Progenitor cell of endocrine pancreas (in vitro differentiated cells): ENCODE data around the gene CCHCR1. TPM values are rescaled to one million over a fixed set of nuclear protein-coding genes. Genes with fewer than 3 reads are reported as not detected.
"Not testable (repeated sequence)": the region's sequence is repeated elsewhere in the genome, so short reads cannot be mapped to it uniquely, and the experiment has no call there.

Source experiments
- DNase-seq: peaks from one replicate; pipeline ENCODE4 v3.0.0; 2021; ENCODE audit warnings: low spot score; ENCODE audit not compliant: unreplicated experiment
- H3K27ac Mint-ChIP-seq: 2 replicates; pipeline ENCODE4 v1.8.0; 2021; ENCODE audit warnings: mild to moderate bottlenecking, moderate library complexity, mixed read lengths
- H3K27me3 Mint-ChIP-seq: 2 replicates; pipeline ENCODE4 v1.8.0; 2021; ENCODE audit warnings: mixed read lengths
- H3K36me3 Mint-ChIP-seq: 2 replicates; pipeline ENCODE4 v1.8.0; 2022; ENCODE audit warnings: mixed read lengths; ENCODE audit not compliant: insufficient read depth
- H3K4me1 Mint-ChIP-seq: 2 replicates; pipeline ENCODE4 v1.8.0; 2021; ENCODE audit warnings: low read depth, mixed read lengths
- H3K4me3 Mint-ChIP-seq: 2 replicates; pipeline ENCODE4 v1.8.0; 2021; ENCODE audit warnings: low read depth, mild to moderate bottlenecking, moderate library complexity, mixed read lengths
- H3K9me3 Mint-ChIP-seq: 2 replicates; pipeline ENCODE4 v1.8.0; 2021; ENCODE audit warnings: low read depth, mixed read lengths
- CTCF ChIP-seq: fragments of 200-600 bp; sonication (generic); IDR thresholded peaks from one replicate; pipeline ENCODE4 v1.5.0; 2021; ENCODE audit warnings: antibody characterized with exemption, mild to moderate bottlenecking; ENCODE audit not compliant: unreplicated experiment
- total RNA-seq: library from RNA; stranded (reverse); gene quantifications from 2 replicates; pipeline ENCODE4 v1.2.1, GENCODE V29; 2021

The CCHCR1 gene
- total RNA-seq, 1 donor from 2014 or later: 47.2 TPM

GRCh38 chr6:31183287-31183686 lies 25.7 kb upstream of the CCHCR1 start:
- H3K4me3 Mint-ChIP-seq, H3K27ac Mint-ChIP-seq, DNase-seq, H3K36me3 Mint-ChIP-seq, H3K27me3 Mint-ChIP-seq, H3K4me1 Mint-ChIP-seq, H3K9me3 Mint-ChIP-seq: not testable (repeated sequence)

GRCh38 chr6:31180500-31180899 lies 22.9 kb upstream of the CCHCR1 start:
- peaks cover 8% of the 10 kb centered on the region for H3K27me3 Mint-ChIP-seq
- no peaks in the 10 kb centered on the region for H3K9me3 Mint-ChIP-seq
- no peaks in the 10 kb centered on the region for H3K36me3 Mint-ChIP-seq
- no peak for TF ChIP-seq CTCF
- H3K4me3 Mint-ChIP-seq: no peak overlapping the region
- peaks cover 2% of the 10 kb centered on the region for H3K4me1 Mint-ChIP-seq
- no peak for DNase-seq
- H3K27ac Mint-ChIP-seq: no peak overlapping the region

- DNase-seq: no peak
- Mint-ChIP-seq H3K9me3 (no peaks in the 10 kb centered on the region), H3K36me3 (no peaks in the 10 kb centered on the region), H3K27me3 (peaks cover 8% of the 10 kb centered on the region), H3K4me3 (no peak overlapping the region), H3K4me1 (peaks cover 2% of the 10 kb centered on the region), H3K27ac (no peak overlapping the region)
- no peak for TF ChIP-seq CTCF
Measured at GRCh38 chr6:31179896-31180295, 22.3 kb upstream of the CCHCR1 start.

- peaks cover 8% of the 10 kb centered on the region for H3K27me3 Mint-ChIP-seq
- H3K4me3 Mint-ChIP-seq: no peak overlapping the region
- DNase-seq: no peak
Measured at GRCh38 chr6:31179042-31179386, 21.4 kb upstream of the CCHCR1 start.

GRCh38 chr6:31178143-31179041 lies 20.8 kb upstream of the CCHCR1 start:
- H3K4me1 Mint-ChIP-seq: no peaks in the 10 kb centered on the region
- no peak for DNase-seq
- peaks cover 8% of the 10 kb centered on the region for H3K27me3 Mint-ChIP-seq
- no peaks in the 10 kb centered on the region for H3K9me3 Mint-ChIP-seq
- no peak for TF ChIP-seq CTCF
- no peak overlapping the region for H3K27ac Mint-ChIP-seq
- no peaks in the 10 kb centered on the region for H3K36me3 Mint-ChIP-seq
- no peak overlapping the region for H3K4me3 Mint-ChIP-seq

More at GRCh38 chr6:31179042-31179386, 21.4 kb upstream of the CCHCR1 start:
- Mint-ChIP-seq H3K9me3 (no peaks in the 10 kb centered on the region), H3K36me3 (no peaks in the 10 kb centered on the region), H3K27ac (no peak overlapping the region), H3K4me1 (peaks cover 2% of the 10 kb centered on the region)
- TF ChIP-seq CTCF: no peak

GRCh38 chr6:31175971-31176370 lies 18.4 kb upstream of the CCHCR1 start:
- Mint-ChIP-seq H3K27me3 (peaks cover 19% of the 10 kb centered on the region), H3K9me3 (no peaks in the 10 kb centered on the region), H3K4me3 (no peak overlapping the region), H3K27ac (no peak overlapping the region), H3K4me1 (no peaks in the 10 kb centered on the region), H3K36me3 (no peaks in the 10 kb centered on the region)
- TF ChIP-seq CTCF: no peak
- no peak for DNase-seq
